Left lobe of liver (tissue), 2 donors: ENCODE measurements around the gene IFNLR1. TPM values are rescaled to one million over a fixed set of nuclear protein-coding genes. Genes with fewer than 3 reads are reported as not detected.
"Not testable (repeated sequence)": the region's sequence is repeated elsewhere in the genome, so short reads cannot be mapped to it uniquely, and the experiment has no call there.

ENCODE experiments used
- ATAC-seq: fragments of 200-7000 bp; cut with Tn5 transposase; one replicate; pipeline ENCODE4 v1.9.1; 2020; ENCODE audit warnings: mild to moderate bottlenecking, moderate library complexity
- DNase-seq: peaks from one replicate; pipeline ENCODE4 v3.0.0-alpha.2; 2020; ENCODE audit warnings: low spot score
- total RNA-seq: library from RNA; stranded (reverse); gene quantifications from one replicate; pipeline ENCODE4 v1.2.1, GENCODE V29; 2021
- donor health status: DM: no; HTN: no; CAD: no; lungs with moderate emphysema.
- donor health status: DM: no; HTN: yes; CAD: no.

IFNLR1 gene
- total RNA-seq, result 4.5 TPM

GRCh38 chr1:24186993-24187790, at the start of gene IFNLR1:
IFNLR1 (minus strand) TSS chr1:24187289; CDS start chr1:24187248, 41 bp downstream.
- ATAC-seq, result peak; percentile 83
- peak; percentile 86 for DNase-seq

- no peak for ATAC-seq
- no peak for DNase-seq
Measured at GRCh38 chr1:24235921-24236788, 49.1 kb upstream of the IFNLR1 start.

GRCh38 chr1:24233684-24234600, 46.9 kb upstream of the IFNLR1 start:
- ATAC-seq (no peak), DNase-seq (no peak)

GRCh38 chr1:24231701-24232100, 44.6 kb upstream of the IFNLR1 start:
- DNase-seq (no peak), ATAC-seq (no peak)

GRCh38 chr1:24228311-24228710, 41.2 kb upstream of the IFNLR1 start:
- no peak for ATAC-seq
- no peak for DNase-seq

- no peak for ATAC-seq
- no peak for DNase-seq
Measured at GRCh38 chr1:24226749-24227148, 39.7 kb upstream of the IFNLR1 start.

GRCh38 chr1:24224761-24225160, 37.7 kb upstream of the IFNLR1 start:
- no peak for ATAC-seq
- DNase-seq, result no peak

GRCh38 chr1:24224086-24224485, 37.0 kb upstream of the IFNLR1 start:
- ATAC-seq (no peak), DNase-seq (no peak)

GRCh38 chr1:24222793-24223192, 35.7 kb upstream of the IFNLR1 start:
- ATAC-seq, result no peak
- DNase-seq, result no peak

- no peak for ATAC-seq
Measured at GRCh38 chr1:24222008-24222605, 35.0 kb upstream of the IFNLR1 start.

GRCh38 chr1:24221246-24221645, 34.2 kb upstream of the IFNLR1 start:
- DNase-seq, result no peak
- ATAC-seq, result no peak

More at GRCh38 chr1:24222008-24222605, 35.0 kb upstream of the IFNLR1 start:
- no peak for DNase-seq

- ATAC-seq, result peak; percentile 27
- DNase-seq, result no peak
Measured at GRCh38 chr1:24216276-24217074, 29.4 kb upstream of the IFNLR1 start.

- no peak for ATAC-seq
- DNase-seq, result no peak
Measured at GRCh38 chr1:24215226-24215814, 28.2 kb upstream of the IFNLR1 start.

- DNase-seq, result no peak
- no peak for ATAC-seq
Measured at GRCh38 chr1:24212376-24212775, 25.3 kb upstream of the IFNLR1 start.

- DNase-seq (no peak), ATAC-seq (no peak)
Measured at GRCh38 chr1:24210195-24210627, 23.1 kb upstream of the IFNLR1 start.

- DNase-seq (no peak), ATAC-seq (no peak)
Measured at GRCh38 chr1:24209097-24209496, 22.0 kb upstream of the IFNLR1 start.

GRCh38 chr1:24207709-24208108, 20.6 kb upstream of the IFNLR1 start:
- DNase-seq (no peak), ATAC-seq (no peak)

- ATAC-seq, result not testable (repeated sequence)
Measured at GRCh38 chr1:24207395-24207687, 20.3 kb upstream of the IFNLR1 start.

More at GRCh38 chr1:24207395-24207687, 20.3 kb upstream of the IFNLR1 start:
- not testable (repeated sequence) for DNase-seq
